AG08396 (cell line): ENCODE data around the gene HEXA.
A peak's percentile ranks its signal among the peaks of the same experiment; 100 is the strongest.
"Not testable (repeated sequence)": the region's sequence is repeated elsewhere in the genome, so short reads cannot be mapped to it uniquely, and the experiment has no call there.

Experiments
- DNase-seq: peaks from one replicate; pipeline ENCODE4 v3.0.0; 2012; ENCODE audit warnings: low spot score, mixed read lengths

The HEXA gene

DNA sequence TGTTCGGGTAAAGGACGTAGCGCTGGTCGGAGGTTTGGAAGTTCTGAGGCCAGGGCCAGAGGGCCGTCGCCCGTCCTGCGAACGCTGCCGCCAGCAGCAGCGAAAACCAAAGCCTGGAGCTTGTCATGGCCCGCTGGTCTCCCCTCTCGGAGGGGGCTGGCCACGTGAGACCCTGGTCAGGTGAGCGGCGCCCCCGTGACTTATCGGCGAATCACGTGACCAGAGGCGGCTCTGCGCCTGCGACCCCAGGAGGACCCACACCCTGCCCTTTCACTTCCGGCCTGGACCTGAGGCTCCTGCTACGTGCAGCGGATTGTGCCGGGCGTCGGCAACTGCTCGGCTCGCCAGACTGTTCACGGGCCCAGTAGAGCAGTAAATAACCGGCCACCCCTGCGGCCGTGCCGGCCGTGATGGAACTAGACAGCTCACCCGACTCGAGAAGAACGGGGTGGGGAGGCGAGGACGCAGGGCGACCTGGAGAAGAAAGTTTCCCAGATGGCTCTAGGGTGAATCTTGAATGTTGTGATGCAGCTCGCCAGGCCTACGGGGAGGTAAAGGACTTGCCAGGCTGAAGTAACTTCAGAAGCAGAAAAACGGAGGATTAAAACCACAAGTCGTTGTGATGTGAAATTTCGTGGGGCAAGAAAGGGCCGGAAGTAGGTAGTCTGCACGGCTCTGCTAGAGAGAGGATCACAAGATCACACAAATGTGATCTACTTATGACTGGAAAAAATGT, at the start of gene HEXA:
TSS of gene HEXA (minus strand) at position 169 of the 736 bp plus-strand sequence. CDS start at position 127, 42 bp downstream.
- DNase-seq, result peak; percentile 89

DNA sequence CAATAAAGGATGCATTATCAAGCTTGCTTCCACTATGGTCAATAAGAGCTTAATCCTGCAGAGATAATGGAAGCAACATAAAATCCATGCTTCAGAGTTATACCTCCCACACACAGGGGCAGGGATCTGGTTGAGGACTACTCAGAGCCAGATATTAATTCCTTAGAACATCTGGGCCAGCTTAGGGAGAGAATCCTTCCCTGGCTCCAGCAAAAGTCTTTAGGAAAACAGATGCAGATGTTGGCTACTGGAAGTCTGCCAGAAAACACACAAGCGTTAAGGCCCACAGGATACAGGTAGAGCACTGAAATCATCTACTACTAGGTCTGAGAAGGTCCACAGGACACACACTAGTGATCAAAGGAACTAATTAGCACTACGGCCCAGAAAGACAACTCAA, 47.4 kb upstream of the HEXA start:
- DNase-seq, result no peak

- no peak for DNase-seq
These were observed 45.7 kb upstream of the HEXA start for GRCh38 chr15:72421484-72421883.

GRCh38 chr15:72420576-72420975, 44.8 kb upstream of the HEXA start:
- DNase-seq, result no peak

GRCh38 chr15:72419768-72420167, 44.0 kb upstream of the HEXA start:
- not testable (repeated sequence) for DNase-seq

DNA sequence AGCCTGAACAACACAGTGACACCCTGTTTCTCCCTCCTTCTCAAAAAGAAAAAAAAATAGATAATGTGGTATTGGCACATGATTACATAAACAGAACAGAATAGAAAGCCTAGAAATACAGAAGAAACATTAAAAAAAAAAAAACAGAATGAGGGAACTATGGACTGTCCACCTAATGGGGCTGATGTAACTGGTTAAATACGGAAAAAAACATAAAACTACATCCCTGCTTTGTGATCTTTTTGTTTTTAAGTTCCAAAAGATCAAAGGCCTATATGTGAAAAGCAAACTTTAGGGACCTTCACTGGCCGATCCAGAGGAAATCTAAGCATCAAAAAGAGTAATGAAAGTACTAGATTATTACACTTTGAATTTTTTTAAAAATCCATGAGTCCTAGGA, 39.5 kb upstream of the HEXA start:
- no peak for DNase-seq

DNA sequence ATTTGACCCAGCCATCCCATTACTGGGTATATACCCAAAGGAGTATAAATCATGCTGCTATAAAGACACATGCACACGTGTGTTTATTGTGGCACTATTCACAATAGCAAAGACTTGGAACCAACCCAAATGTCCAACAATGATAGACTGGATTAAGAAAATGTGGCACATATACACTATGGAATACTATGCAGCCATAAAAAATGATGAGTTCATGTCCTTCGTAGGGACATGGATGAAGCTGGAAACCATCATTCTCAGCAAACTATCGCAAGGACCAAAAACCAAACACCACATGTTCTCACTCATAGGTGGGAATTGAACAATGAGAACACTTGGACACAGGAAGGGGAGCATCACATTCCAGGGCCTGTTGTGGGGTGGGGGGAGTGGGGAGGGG, 37.5 kb upstream of the HEXA start:
- not testable (repeated sequence) for DNase-seq

- no peak for DNase-seq
These were observed 35.7 kb upstream of the HEXA start for GRCh38 chr15:72411544-72411943.

GRCh38 chr15:72411111-72411510, 35.3 kb upstream of the HEXA start:
- no peak for DNase-seq

DNA sequence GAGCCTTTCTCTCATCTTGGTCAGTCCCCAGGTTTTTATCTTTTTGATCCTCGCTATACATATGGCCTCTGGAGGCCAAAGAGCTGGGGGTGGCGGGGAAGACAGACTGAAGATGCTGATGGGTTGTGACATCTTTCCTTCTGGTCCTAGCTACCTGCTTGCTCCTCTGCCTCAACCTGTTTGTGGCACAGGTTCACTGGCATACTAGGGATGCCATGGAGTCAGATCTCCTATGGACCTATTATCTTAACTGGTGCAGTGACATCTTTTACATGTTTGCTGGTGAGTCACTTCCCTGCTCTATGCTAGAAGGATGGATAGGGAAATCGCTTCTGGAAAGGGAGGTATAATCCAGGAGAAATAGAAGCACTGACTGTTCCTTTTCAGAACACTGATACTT, 31.1 kb upstream of the HEXA start:
- DNase-seq, result no peak

GRCh38 chr15:72404841-72405240, 29.0 kb upstream of the HEXA start:
- DNase-seq, result no peak

- DNase-seq, result no peak
These were observed 28.5 kb upstream of the HEXA start for GRCh38 chr15:72404356-72404755.

DNA sequence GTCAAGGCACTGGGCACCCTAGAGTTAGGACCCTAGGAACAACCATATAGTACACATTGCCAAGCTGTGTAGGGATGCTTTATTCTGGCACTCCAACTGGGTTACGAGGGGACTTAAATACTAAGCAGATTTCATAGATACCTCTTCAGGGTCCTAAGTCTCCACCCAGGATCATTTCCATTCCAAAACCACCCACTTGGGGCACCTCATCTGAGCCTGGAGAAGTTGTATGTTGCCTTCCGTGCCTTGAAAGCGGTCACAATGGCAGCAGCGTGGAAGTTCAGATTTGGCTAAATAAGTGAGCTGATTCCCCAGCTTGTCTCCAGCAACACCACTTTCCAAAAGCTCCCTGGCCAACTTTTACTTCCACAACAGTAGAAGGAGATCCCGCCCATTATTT, 26.9 kb upstream of the HEXA start:
- no peak for DNase-seq

GRCh38 chr15:72398648-72399047, 22.8 kb upstream of the HEXA start:
- DNase-seq, result no peak

DNA sequence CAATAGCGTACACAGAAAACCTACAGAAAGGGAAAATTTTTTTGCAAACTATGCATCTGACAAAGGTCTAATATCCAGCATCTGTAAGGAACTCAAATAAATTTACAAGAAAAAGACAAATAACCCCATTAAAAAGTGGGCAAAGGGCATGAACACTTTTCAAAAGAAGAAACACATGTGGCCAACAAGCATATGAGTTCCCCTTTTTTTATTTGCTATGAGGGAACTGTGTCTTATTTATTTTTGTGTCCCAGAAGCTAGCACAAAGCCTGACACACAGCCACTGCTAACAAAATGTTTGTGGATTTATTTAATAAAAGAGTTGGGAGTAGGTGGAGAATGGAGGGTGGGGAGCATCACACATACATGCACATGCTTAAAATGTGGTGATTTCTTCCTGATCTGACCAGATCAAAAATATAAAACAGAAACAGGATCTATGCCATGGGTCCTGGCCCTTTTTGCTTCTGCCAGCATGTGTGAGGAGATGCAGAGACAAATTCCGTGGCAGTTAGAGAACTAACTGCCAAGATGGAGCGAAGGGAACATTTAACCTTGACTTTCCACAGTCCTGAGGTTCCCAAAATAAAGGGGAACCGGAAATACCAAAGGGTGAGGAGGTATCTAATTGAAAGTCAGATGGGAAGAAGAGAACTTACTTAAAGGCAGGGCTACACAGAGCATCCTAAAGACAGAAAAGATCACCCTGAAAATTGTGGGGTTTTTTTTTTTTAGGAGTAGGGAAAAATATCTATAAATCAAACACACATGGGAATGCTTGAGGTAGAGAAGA, 22.2 kb upstream of the HEXA start, which contains the start of gene TMEM202:
TSS of gene TMEM202 (plus strand) at position 510 of the 793 bp plus-strand sequence. CDS start at position 532, 22 bp downstream.
- no peak for DNase-seq

DNA sequence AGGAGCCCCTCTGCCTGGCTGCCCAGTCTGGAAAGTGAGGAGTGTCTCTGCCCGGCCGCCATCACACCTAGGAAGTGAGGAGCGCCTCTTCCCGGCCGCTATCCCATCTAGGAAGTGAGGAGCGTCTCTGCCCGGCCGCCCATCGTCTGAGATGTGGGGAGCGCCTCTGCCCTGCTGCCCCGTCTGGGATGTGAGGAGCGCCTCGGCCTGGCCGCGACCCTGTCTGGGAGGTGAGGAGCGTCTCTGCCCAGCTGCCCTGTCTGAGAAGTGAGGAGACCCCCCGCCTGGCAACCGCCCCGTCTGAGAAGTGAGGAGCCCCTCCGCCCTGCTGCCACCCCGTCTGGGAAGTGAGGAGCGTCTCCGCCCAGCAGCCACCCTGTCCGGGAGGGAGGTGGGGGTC, 20.5 kb upstream of the HEXA start:
- DNase-seq, result not testable (repeated sequence)

GRCh38 chr15:72389231-72389630, 13.4 kb upstream of the HEXA start:
- DNase-seq, result no peak

- no peak for DNase-seq
These were observed 11.9 kb upstream of the HEXA start for GRCh38 chr15:72387741-72388140.

GRCh38 chr15:72382146-72382545, 6.3 kb upstream of the HEXA start:
- no peak for DNase-seq

- DNase-seq, result no peak
These were observed 4.9 kb upstream of the HEXA start for GRCh38 chr15:72380743-72381142.

- DNase-seq, result no peak
These were observed 4.1 kb upstream of the HEXA start for GRCh38 chr15:72379856-72380430.

DNA sequence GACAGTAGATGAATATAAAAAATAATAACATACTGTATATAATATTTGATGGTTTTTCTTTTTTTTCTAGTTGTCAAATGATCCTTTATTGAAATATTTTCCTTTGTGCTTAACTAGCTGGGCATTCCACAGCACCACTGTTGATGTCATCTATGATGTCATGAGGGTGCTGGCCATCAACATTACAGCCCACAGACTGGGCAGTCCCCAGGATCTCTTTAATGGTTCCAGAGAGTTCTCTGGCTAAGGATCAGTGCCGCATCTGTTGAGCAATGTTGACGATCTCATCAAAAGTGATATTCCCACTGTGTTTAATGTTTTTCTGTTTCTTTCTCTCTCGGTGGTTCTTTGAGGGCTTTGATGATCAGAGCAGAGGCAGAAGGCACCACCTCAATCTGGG, 3.3 kb upstream of the HEXA start:
- not testable (repeated sequence) for DNase-seq

- no peak for DNase-seq
These were observed 1.5 kb upstream of the HEXA start for GRCh38 chr15:72377331-72377730.
